ENCODE results near the gene PRDX2.

Gene PRDX2

DNA sequence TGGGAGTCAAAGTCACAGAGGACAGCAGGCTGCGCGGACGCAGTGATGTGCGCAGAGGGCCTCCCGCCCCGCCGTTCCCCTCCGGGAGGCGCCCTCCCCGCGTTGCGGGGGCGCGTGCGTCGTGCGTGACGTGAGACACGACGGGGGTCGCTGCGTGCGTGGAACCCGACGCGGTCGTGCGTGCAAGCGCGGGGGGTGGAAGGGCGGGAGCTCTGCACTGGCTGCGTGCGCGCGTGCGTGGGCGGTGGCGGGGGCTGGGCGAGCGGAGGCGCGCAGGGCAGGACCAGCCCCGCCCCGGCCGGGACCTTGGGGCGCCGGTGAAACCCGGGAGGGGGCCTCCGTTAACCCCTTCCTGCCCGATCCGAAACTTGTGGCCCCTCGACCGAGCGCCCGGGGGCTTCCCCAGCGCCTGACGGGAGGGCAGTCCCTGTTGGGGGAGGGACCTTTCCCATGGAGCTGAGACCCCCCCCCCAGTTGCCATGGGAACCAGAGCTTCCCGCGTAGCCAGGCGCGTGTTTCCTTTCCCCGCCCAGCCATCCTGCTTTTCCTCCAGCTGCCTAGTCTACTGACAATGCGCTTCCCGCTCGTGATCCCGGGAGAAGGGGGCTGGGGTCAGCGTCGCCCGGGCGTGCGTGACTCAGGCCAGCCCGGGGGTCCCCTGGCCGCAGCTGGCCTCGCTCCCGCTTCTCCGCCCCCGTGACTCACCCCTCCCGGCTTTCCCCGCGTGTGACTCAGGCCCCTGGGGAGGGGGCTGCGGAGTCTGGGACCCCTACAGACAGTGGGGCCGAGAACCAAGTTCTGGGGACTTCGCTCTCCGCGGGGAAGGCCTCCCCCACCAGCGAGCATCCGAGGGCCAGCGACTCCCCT, 18.9 kb downstream of the PRDX2 start:
- TF ChIP-seq, protein P1, sequence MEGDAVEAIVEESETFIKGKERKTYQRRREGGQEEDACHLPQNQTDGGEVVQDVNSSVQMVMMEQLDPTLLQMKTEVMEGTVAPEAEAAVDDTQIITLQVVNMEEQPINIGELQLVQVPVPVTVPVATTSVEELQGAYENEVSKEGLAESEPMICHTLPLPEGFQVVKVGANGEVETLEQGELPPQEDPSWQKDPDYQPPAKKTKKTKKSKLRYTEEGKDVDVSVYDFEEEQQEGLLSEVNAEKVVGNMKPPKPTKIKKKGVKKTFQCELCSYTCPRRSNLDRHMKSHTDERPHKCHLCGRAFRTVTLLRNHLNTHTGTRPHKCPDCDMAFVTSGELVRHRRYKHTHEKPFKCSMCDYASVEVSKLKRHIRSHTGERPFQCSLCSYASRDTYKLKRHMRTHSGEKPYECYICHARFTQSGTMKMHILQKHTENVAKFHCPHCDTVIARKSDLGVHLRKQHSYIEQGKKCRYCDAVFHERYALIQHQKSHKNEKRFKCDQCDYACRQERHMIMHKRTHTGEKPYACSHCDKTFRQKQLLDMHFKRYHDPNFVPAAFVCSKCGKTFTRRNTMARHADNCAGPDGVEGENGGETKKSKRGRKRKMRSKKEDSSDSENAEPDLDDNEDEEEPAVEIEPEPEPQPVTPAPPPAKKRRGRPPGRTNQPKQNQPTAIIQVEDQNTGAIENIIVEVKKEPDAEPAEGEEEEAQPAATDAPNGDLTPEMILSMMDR (IDR thresholded peaks at IDR 0.05): no peak
- peak; percentile 94 for DNase-seq (ENCODE audit: low spot score)
- Histone ChIP-seq H3K4me3 (peak overlapping the region; percentile 75), H3K27ac (peak overlapping the region; percentile 97 to 99)

DNA sequence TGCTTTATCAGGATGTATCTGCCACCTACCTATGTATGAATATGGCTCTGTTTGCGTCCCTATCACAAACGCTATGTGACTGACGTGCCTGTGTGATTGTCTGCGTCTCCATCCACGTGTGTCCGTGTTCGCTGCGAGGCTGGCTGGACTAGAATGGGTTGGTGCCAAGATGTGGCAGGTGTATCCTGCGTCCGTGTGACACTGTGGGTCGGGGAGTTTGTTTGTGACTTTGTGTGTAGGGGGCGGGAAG, 19.5 kb downstream of the PRDX2 start:
- no peak for DNase-seq (ENCODE audit: low spot score)
- Histone ChIP-seq H3K4me3 (peak overlapping the region; percentile 75), H3K27ac (peak overlapping the region; percentile 97 to 99)
- TF ChIP-seq, protein P1 (IDR thresholded peaks at IDR 0.05): no peak

DNA sequence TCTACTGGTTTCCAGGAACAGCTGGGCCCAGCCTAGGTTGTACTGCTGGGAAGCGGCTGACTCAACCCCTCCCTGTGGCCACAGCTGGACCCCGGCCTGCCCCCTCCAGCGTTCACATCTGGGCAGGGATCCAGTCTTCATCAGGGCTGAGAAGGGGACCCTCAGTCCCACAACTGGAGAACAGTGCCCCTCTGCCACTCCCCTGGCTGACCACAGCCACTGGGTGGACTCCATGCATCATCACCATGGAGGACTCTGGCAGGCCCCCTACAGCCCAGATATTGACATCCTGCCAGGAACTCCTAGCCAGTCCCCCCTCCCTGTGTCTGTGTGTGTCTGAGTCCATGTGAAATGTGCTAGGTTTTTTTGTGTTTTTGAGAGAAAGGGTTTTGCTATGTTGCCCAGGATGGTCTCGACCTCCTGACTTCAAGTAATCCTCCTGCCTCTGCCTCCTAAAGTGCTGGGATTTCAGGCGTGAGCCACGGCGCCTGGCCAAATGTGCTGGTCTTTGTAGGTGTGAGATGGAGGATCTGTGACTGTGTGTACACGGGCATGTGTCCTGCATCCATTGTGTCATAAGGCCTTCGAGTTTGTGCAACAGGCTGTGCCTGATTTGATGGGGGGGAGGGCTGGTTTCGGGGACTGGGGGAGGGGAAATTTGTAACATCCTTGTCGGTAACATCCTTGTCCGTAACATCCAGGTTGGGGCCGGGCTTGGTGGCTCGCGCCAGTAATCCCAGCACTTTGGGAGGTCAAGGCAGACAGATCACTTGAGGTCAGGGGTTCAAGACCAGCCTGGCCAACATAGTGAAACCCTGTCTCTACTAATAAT, 22.2 kb downstream of the PRDX2 start:
- peak overlapping the region; percentile 88 to 100 for H3K27ac ChIP-seq
- H3K4me3 ChIP-seq: peak overlapping the region; percentile 91
- peak; percentile 90 for DNase-seq (ENCODE audit: low spot score)
- TF ChIP-seq, protein P1 (IDR thresholded peaks at IDR 0.05): no peak

DNA sequence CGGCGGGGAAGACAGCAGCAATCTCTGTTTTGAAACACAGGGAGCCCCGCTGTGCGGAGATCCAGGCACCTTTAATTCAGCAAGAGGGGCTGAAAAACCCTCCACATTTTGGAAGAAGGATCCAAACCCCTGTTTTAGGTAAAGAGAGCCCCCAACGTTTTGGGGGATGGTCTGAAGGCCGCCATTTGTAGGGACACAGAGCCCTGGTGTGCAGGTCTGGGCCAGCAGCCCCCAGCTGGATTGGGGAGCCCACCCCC, 22.8 kb downstream of the PRDX2 start:
- Histone ChIP-seq H3K27ac (peak overlapping the region; percentile 88 to 100), H3K4me3 (peak overlapping the region; percentile 91)
- TF ChIP-seq, protein P1 (IDR thresholded peaks at IDR 0.05): no peak
- no peak for DNase-seq (ENCODE audit: low spot score)

DNA sequence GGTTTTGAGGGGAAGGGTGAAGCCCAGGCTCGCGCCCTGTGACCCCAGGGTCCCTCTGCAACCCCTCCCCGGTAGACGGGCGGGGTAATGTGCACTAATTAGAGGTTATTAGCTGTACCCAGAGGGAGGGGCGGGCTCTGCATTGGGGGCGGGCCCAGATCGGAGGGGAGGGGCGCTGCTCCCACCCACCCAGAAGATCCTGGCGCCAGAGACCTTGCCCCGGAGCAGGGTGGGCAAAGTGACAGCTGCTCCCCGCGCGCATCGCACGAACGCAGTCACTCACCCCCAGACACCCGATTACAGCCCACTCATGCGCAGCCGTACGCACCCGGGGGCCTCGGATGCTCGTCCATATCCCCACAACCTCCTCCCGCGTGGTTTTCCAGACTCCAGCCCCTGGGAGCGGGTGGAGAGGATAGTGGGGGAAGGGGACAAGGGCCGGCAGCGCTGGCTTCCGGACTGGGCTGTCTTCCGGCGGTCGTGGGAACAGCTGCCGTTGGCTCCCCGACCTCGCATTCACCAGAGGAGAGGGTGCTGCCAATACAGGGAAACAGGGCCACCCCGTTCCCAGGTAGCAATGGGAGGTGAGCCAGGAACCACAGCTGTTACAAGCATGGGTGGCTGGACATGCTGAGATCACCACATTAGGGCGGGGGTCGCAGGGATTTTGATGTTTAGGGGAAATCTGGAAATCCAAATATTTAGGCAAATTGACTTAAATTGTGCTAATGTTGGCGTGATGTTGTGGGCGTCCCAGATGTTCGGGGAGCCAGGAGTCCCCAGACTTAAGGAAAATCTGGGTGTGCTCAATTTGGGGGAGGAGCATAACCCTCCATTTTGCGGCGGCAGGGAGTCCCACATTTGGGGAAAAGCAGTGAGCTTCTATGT, 23.3 kb downstream of the PRDX2 start:
- H3K27ac ChIP-seq: peak overlapping the region; percentile 88 to 100
- peak; percentile 87 for DNase-seq (ENCODE audit: low spot score)
- H3K4me3 ChIP-seq: peak overlapping the region; percentile 91
- TF ChIP-seq, protein P1 (IDR thresholded peaks at IDR 0.05): no peak

DNA sequence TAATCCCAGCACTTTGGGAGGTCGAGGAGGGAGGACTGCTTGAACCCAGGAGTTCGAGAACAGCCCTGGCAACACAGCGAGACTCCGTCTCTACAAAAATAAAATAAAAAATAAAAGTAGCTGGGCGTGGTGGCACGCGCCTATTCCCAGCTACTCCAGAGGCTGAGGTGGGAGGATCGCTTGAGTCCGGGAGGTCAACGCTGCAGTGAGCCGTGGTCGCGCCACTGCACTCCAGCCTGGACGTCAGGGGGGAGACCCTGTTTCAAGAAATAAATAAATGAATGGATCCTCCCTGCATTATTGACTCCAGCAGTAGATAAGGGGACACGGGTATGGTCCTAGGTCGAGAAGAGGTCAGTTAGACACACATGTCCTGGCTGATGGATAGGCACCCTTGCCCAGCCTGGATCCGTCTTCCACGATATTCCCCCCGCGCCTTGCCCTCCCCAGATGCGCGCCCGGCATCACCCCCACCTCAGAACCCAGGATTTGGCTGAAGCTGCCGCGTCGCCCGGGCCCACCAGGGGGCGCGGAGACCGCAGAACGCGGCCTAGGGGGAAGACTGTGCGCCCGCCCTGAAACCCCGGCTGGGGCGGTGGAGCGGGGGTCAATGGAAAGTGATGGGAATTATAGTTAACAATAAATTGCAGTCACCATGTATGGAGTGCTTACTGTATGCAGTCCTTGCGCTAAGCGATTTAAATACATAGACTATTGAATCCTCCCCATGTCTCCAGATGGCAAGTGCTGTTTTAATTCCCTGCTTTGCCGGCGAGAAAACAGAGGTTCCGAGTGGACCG, 24.2 kb downstream of the PRDX2 start:
- TF ChIP-seq, protein P1 (IDR thresholded peaks at IDR 0.05): peak; percentile 94
- Histone ChIP-seq H3K4me3 (peak overlapping the region; percentile 91), H3K27ac (peak overlapping the region; percentile 88 to 100)
- DNase-seq (ENCODE audit: low spot score): peak; percentile 92
